Measurements from ENCODE around the gene KRT77.
"Not testable (repeated sequence)": the region's sequence is repeated elsewhere in the genome, so short reads cannot be mapped to it uniquely, and the experiment has no call there.

The KRT77 gene

GRCh38 chr12:52676163-52676562 lies 27.2 kb downstream of the KRT77 start:
- DNase-seq (ENCODE audit: low read depth) = no peak

DNA sequence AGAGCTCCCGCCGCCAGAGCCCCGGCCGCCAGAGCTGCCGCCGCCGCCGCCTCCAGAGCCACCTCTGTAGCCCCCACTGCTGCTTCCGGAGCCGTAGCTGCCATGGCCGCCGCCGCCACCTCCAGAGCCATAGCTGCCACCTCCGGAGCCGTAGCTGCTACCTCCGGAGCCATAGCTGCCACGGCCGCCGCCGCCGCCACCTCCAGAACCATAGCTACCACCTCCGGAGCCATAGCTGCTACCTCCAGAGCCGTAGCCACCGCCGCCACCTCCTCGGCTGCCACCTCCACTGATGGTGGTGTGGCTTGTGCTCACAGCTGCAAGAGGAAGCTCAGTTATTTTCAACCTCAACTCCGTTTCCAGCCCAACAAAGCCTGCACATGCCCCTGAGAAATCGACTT lies 28.0 kb downstream of the KRT77 start:
- DNase-seq (ENCODE audit: low read depth) = no peak

DNA sequence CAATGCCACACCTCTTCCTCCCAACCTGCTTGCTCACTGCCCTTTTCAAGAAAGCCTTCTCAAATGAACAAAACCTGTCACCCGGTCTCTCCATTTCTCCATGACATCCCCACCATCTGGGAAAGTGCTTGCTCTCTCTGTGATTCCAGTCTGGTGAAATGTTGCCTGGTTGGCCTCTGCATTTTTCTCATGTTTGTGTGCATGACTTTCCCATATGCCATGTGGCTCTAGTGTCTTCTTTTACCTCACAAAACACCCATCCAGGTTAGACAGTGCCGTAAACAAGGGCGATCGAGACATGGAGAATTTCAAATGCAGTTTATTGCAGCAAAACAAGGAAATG lies 28.9 kb downstream of the KRT77 start:
- no peak for DNase-seq (ENCODE audit: low read depth)

DNA sequence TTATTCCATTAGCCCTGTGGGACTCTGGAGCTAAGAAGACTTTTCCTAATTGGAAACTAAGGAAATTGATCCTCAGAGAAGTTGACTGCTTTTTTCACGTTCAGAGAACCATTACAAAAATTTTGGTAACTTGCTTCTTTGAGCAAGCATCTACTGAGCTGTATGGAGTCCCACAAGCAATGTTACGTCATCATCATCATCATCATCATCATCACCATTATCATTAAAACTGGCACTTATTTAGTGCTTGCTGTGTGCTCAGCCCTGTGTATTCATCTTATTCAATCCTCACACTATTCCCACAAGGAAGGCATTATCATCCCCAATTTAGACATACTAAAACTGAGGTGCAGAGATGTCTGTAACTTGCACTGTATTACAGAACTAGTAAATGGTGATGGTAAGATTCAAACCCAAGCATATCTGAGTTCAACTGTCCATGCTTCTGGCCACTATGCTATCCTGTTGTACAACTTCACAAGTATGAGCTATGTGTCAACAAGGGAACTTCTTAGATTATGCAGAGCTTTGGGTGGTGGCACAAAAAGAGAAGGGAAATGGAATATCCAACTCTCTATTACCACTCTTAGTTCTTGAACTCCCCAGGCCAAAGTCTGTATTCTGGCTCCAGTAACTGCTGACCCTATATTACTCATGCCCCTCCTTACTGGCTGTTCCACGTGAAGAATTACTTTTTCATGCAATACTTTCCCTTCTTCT lies 29.5 kb downstream of the KRT77 start:
- DNase-seq (ENCODE audit: low read depth) = no peak

- DNase-seq (ENCODE audit: low read depth) = no peak
Observed at GRCh38 chr12:52673217-52673616, 30.1 kb downstream of the KRT77 start.

- no peak for DNase-seq (ENCODE audit: low read depth)
Observed at GRCh38 chr12:52672321-52672933, 30.9 kb downstream of the KRT77 start.

GRCh38 chr12:52670961-52671360 lies 32.4 kb downstream of the KRT77 start:
- no peak for DNase-seq (ENCODE audit: low read depth)

DNA sequence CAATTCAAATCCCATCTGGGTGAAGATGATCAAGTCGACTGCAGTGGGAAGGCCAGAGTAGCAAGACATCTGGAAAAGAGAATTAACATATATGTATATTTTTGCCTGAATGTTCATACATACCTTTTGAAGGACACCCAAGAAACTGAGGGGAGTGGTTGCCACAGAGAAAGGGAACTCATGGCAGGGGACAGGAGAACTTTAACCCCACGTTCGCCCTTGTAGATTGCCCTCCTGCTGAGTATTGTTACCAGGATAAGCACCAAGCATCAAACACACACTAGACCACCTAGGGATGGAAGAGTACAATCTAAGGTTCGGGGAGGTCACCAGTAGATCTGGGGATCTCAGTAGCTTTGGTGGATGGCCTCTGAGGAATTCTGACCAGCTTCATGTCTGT lies 32.8 kb downstream of the KRT77 start:
- no peak for DNase-seq (ENCODE audit: low read depth)

- DNase-seq (ENCODE audit: low read depth) = not testable (repeated sequence)
Observed at GRCh38 chr12:52669941-52670340, 33.4 kb downstream of the KRT77 start.

- DNase-seq (ENCODE audit: low read depth) = no peak
Observed at GRCh38 chr12:52669426-52669825, 33.9 kb downstream of the KRT77 start.

GRCh38 chr12:52667931-52668330 lies 35.4 kb downstream of the KRT77 start:
- no peak for DNase-seq (ENCODE audit: low read depth)

DNA sequence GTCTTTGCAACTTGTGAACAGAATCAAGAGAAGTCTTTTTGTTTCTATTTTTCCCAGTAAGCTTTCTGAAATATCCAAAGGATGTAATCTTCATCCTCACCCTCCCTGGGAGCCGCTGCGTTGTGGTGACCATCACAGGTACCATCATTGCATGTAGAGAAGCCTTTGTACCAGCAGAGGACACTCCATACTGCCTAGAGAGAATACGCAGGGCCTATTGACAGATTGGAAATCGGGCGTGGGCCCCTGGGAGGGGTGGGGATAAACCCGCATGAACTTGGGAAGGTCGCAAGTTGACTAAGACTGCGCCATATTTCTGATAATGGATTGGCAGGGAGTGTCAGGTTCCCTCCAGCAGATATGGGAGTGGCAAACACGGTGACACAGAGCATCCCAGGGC lies 35.8 kb downstream of the KRT77 start:
- no peak for DNase-seq (ENCODE audit: low read depth)

- DNase-seq (ENCODE audit: low read depth) = no peak
Observed at GRCh38 chr12:52666471-52666870, 36.9 kb downstream of the KRT77 start.

GRCh38 chr12:52663420-52663819 lies 39.9 kb downstream of the KRT77 start:
- DNase-seq (ENCODE audit: low read depth) = no peak

DNA sequence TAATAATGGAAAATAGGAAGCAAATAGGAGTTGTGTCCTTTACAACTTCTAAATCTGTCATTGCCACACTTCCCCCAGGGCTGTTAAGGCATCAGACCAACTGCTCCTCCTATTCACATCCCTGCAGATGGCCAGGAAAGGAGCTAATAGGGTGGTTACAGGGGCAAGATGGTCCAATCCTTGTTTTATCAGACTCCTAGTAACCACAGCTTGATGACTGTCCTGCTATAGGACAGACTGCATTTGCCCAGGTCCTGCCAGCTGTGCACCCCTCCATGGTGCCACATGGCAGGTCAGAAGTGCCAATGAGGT lies 40.5 kb downstream of the KRT77 start:
- DNase-seq (ENCODE audit: low read depth) = no peak

DNA sequence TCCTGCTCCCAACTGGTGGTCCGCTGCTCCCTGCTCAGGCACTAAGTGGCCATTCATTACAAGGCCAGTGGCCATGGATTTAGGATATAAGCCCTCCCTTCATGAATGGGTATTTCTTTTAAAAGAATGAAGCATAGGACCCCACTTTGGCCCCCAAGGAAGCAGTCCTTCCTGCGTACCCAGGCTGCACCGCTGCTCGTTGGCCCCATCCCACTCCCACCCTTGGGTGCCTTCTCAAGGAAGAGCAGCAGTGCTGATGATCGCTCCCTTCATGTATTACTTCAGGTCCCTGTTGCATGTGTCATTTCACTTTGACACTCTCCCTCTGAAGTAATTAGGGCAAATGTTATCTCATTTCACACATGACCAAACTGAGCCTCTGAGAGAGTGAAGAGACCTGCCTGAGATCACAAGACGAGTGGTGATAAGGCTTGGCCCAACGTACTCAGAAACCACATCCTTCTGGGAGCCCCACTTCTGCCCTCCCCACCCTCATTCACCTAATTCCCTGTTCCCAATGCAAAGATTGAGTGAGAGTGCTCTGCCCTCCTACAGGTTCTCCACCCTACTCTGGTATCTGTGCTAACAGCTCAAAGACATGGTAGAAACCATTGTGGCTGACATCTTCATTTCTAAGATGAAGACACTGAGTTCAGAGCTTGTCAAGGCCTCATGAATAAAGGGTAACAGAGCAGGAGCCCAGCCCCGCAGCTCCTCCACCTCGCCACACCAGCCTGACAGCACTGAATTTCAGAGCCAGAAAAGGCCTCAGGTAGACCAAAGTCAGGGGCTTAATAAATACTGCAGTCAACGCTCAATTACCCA lies 41.0 kb downstream of the KRT77 start:
- DNase-seq (ENCODE audit: low read depth) = no peak

DNA sequence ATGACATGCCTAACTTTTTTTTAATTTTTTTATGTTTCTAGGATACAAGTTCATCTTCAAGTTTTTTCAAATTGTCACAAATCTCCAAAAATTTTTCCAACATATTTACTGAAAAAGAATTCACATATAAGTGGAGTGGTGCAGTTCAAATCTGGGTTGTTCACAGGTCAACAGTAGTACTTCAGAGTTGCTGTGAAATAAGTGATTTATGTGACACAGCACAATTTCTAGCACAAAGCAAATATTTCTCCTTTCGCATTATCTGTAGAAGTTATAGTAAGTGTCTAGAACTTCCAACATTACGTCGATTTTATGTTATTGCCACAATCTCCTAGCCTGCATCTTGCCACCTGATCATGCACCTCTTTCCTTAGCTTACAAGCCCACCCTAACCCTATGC lies 41.7 kb downstream of the KRT77 start:
- no peak for DNase-seq (ENCODE audit: low read depth)

GRCh38 chr12:52660934-52661499 lies 42.3 kb downstream of the KRT77 start:
- DNase-seq (ENCODE audit: low read depth) = no peak

- no peak for DNase-seq (ENCODE audit: low read depth)
Observed at GRCh38 chr12:52659951-52660350, 43.4 kb downstream of the KRT77 start.

DNA sequence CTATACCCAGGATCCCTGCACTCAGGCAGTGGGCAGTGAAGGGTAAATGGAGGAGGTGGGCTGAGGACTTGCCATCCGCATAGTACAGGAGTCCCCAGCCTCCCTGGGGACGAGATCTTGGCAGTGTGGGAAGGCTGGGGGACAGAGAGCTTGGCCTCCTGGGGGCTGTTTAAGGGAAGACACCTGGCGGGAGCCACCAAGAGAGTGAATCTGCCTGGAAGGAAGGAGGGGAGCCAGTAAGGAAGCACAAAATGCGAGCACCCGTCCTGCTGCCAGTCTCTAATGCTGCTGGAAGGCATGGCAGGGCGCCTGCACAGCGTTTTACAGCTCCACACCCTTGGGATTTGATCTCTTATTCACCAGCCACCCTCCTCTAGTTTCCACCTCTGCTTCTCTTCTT lies 43.9 kb downstream of the KRT77 start:
- DNase-seq (ENCODE audit: low read depth) = no peak

GRCh38 chr12:52658196-52658595 lies 45.1 kb downstream of the KRT77 start:
- no peak for DNase-seq (ENCODE audit: low read depth)

GRCh38 chr12:52657250-52657902 lies 45.9 kb downstream of the KRT77 start:
- no peak for DNase-seq (ENCODE audit: low read depth)

DNA sequence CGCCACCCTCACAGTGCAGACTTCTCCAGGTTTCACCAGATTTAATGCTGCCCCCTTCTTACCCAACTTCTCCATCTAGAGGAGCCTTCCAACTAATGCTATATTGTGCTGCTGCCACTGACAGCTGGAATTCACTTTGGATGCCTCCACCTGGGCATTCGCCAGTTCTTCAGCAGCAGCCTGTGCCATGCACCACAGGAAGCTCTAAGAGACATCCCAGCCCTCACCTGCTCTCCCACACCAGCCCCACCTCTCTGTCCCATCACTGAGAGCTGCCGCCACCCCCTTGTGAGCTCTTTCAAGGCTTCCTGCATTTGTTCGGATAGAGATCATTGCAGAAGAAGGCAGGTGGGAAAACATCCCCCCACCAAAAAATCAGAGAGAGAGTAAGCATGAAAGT lies 46.7 kb downstream of the KRT77 start:
- no peak for DNase-seq (ENCODE audit: low read depth)
